BJ (cell line): ENCODE results near the gene CGB8. TPM values are rescaled to one million over a fixed set of nuclear protein-coding genes. Genes with fewer than 3 reads are reported as not detected.

Source experiments
- CTCF ChIA-PET: fragments of 350-600 bp; formaldehyde crosslinking; extraction: SDS; loops from one replicate; lab custom pipeline; 2021; ENCODE audit warnings: antibody characterized with exemption, inconsistent platforms; lab: Yijun Ruan, JAX
- POLR2A ChIA-PET: fragments of 300-600 bp; sonication (Branson Sonifier 250); formaldehyde crosslinking; extraction: SDS; loops from one replicate; lab custom pipeline; 2021; ENCODE audit warnings: antibody characterized with exemption; lab: Charles Lee
- DNase-seq: peaks from one replicate; pipeline ENCODE4 v3.0.0-alpha.2; 2011; ENCODE audit warnings: low read depth
- H3K27me3 ChIP-seq: 2 replicates; pipeline ENCODE4 v1.6.0; 2011; ENCODE audit warnings: low read length; ENCODE audit not compliant: control insufficient read depth, insufficient read depth
- H3K36me3 ChIP-seq: 2 replicates; pipeline ENCODE4 v1.5.1; 2011; ENCODE audit warnings: low read length; ENCODE audit not compliant: control insufficient read depth, insufficient read depth
- H3K4me3 ChIP-seq: 2 replicates; pipeline ENCODE4 v1.5.1; 2011; ENCODE audit warnings: low read depth, mild to moderate bottlenecking, control low read depth, low read length
- polyA plus RNA-seq: library from polyadenylated mRNA; depleted of rRNA; stranded (reverse); fragments of >200 nt; gene quantifications from 2 replicates; pipeline ENCODE4 v1.2.3, GENCODE V29; 2011
- TF ChIP-seq, protein P1 (sequence below): IDR thresholded peaks from 2 replicates; pipeline ENCODE4 v1.5.1; 2011; ENCODE audit warnings: low read depth, mild to moderate bottlenecking, control low read depth, inconsistent platforms, low read length, moderate library complexity; ENCODE audit not compliant: insufficient read depth

The CGB8 gene
- polyA plus RNA-seq, 1 experiment, result not detected

DNA sequence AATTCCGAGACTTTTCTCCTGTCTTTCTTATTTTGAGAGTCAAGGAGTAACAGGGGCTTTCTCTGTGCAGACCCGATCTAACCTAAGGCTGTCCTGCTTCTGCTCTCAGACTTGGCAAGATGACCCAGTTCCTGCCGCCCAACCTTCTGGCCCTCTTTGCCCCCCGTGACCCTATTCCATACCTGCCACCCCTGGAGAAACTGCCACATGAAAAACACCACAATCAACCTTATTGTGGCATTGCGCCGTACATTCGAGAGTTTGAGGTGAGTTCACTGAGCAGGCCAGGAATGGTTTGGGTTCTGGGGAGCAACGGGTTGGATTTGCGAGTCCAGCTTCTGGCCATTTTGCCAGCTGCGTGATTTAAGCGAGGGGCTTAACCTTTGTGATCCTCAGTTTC is 37.4 kb upstream of the CGB8 start:
- POLR2A ChIA-PET, result interaction anchor here (0.7 kb wide), 1 partner anchor 239 kb away, joined by 5 read pairs; the partner anchor contains the start of gene SLC6A16
- no peaks in the 10 kb centered on the region for H3K27me3 ChIP-seq
- no peak for DNase-seq
- CTCF ChIA-PET, result interaction anchor here (2.6 to 3.1 kb wide), 2 partner anchors 11 to 21 kb away, joined by 11 to 15 read pairs; no protein-coding TSS in a partner anchor
- peaks cover 17% of the 10 kb centered on the region for H3K36me3 ChIP-seq
- H3K4me3 ChIP-seq, result peak overlapping the region; percentile 85
- TF ChIP-seq, protein P1, sequence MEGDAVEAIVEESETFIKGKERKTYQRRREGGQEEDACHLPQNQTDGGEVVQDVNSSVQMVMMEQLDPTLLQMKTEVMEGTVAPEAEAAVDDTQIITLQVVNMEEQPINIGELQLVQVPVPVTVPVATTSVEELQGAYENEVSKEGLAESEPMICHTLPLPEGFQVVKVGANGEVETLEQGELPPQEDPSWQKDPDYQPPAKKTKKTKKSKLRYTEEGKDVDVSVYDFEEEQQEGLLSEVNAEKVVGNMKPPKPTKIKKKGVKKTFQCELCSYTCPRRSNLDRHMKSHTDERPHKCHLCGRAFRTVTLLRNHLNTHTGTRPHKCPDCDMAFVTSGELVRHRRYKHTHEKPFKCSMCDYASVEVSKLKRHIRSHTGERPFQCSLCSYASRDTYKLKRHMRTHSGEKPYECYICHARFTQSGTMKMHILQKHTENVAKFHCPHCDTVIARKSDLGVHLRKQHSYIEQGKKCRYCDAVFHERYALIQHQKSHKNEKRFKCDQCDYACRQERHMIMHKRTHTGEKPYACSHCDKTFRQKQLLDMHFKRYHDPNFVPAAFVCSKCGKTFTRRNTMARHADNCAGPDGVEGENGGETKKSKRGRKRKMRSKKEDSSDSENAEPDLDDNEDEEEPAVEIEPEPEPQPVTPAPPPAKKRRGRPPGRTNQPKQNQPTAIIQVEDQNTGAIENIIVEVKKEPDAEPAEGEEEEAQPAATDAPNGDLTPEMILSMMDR, result no peak

DNA sequence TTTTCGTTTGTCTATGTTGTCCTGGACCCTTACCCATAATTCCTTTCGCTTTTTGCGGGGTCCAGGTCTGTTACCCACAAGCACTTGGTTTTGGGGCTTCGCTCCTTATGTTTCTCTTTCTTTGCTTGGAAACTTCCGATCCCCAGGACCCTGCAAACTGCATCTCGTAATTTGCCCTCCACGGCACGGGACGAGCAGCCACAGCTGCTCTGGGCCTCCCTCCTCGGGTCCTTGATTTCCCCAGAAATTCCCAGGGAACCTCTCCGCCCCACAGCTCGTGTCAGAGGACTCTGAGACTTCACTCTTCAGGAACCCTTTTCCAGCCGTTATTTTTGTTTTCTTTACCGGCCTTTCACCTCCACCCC is 36.9 kb upstream of the CGB8 start:
- TF ChIP-seq, protein P1, result no peak
- Histone ChIP-seq H3K4me3 (peak overlapping the region; percentile 85), H3K36me3 (peaks cover 15% of the 10 kb centered on the region), H3K27me3 (no peaks in the 10 kb centered on the region)
- no peak for DNase-seq
- ChIA-PET POLR2A (interaction anchor here (0.7 kb wide), 1 partner anchor 239 kb away, joined by 5 read pairs; the partner anchor contains the start of gene SLC6A16), CTCF (interaction anchor here (2.6 kb wide), 1 partner anchor 12 kb away, joined by 15 read pairs; no protein-coding TSS in a partner anchor)

DNA sequence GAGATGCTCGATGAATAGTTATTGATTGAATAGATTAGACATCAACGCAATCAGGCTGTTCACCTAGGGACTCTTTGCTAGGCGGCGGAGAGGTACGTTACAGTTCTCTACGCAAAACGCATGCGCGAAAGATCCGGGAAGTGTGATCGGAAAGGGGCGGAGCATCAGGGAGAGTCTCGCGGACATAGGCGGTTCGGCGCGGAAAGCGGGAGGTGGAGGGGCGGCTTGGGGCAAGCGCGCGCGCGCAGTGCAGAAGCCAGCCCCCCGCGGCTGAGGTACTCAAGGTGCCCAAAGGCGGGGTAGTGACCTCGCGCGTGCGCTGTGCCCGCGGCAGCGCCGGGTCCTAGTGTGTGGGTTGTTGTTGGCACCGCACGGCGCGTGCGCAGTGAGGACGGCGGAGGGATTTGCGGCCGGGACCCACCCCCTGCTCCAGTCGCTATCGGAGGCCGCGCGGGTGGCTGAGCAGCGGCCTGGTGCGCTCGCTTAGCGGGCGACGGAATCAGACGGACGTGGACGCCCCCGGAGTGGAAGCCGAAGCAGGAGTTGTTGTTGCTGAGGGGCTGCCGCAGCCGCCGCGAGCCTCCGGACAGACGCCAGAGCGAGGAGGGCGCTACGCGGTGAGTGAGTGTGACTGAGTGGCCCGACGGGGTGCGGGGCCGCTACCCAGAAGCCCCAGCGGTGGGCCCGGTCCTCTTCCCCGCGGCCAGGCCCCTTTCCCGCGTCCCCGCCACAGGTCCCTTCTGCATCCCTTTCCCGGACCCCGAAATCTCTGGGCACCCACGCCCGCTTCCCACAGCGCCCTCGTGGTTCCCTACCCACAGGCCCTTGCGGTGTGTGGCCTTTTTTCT is 36.3 kb upstream of the CGB8 start, which contains the start of gene SNRNP70:
TSS of gene SNRNP70 (plus strand) at position 432 of the 848 bp plus-strand sequence. CDS start 964 bp downstream, outside the sequence.
- POLR2A ChIA-PET, result interaction anchor here (0.7 kb wide), 1 partner anchor 240 kb away, joined by 5 read pairs; the partner anchor contains the start of gene SLC6A16
- Histone ChIP-seq H3K27me3 (no peaks in the 10 kb centered on the region), H3K36me3 (peaks cover 8% of the 10 kb centered on the region), H3K4me3 (peak within 1 kb of the TSS; percentile 85)
- peak; percentile 90 for DNase-seq
- CTCF ChIA-PET, result interaction anchor here (2.6 kb wide), 1 partner anchor 13 kb away, joined by 15 read pairs; no protein-coding TSS in a partner anchor
- TF ChIP-seq, protein P1, result no peak

DNA sequence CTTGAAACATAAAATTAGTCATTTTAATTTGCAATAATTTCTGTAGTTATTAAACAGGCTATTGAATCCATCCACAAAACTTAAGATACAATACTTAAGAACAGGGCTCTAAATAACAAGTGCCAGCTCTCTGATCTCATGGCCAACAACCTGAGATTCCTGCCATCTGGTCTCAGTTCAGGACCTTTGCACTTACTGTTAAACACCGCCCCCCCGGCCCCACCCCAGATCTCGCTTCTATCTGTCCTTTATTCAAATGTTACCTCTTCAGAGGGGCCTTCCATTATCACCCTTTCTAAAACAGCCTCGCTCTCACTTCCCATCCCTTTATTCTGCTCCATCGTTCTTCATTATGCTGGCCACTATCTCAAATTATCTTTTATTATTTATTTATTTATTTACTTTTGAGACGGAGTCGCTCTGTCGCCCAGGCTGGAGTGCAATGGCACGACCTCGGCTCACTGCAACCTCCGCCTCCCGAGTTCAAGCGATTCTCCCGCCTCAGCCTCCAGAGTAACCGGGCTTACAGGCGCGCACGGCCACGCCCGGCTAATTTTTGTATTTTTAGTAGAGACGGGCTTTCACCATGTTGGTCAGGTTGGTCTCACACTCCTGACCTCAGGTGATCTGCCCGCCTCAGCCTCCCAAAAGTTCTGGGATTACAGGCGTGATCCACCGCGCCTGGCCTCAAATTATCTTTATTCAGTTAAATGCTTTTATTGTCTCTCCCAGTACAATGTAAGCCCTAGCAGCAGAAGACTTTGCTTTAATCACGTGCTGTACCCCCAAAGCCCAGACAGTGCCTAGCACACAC is 35.5 kb upstream of the CGB8 start:
- no peaks in the 10 kb centered on the region for H3K27me3 ChIP-seq
- POLR2A ChIA-PET, result no interaction called here
- CTCF ChIA-PET, result interaction anchor here (1.2 kb wide), 1 partner anchor 10 kb away, joined by 4 read pairs; no protein-coding TSS in a partner anchor
- DNase-seq, result no peak
- TF ChIP-seq, protein P1, result no peak
- peak overlapping the region; percentile 43 for H3K4me3 ChIP-seq
- H3K36me3 ChIP-seq, result peaks cover 5% of the 10 kb centered on the region
